ENCODE measurements around the gene GALNT16.
"Not testable (repeated sequence)": the region's sequence is repeated elsewhere in the genome, so short reads cannot be mapped to it uniquely, and the experiment has no call there.

The GALNT16 gene

DNA sequence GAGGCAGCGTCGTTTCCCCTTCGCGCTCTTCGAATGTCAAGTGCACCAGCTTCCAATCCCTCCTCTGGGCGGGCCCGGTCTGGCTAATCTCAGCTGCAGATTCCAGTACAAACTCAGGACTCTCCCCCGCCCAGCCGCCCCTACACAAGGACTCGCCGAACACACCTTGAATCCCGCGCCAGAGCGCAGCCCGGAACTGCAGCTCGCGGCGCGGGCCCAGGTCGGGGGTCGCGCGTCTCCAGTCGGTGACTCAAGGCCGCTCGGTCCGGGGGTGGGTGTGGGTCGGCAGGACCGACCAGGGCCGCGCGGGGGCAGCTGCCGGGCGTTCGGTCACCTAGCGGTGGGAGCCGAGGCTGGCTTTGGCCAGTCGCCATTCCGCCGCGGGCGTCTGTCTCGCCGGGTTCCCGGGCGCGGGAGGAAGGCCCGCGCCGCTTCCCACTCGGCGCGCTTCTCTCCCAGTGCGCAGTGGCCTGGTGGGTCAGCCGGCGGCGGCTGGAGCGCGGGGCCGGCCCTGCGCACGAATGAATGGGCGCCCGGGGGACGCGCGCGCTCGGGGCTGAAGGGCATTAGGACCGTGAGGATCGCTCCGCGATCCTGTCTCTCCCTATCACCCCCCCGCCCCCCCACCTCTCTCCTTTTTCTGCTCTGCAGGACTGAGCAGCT, at the start of gene GALNT16:
Gene GALNT16 (plus strand): TSS at position 632 of the 663 bp plus-strand sequence. CDS start 133 bp downstream, outside the sequence.
- peak in 1 of 2 experiments; percentile 55 for DNase-seq

DNA sequence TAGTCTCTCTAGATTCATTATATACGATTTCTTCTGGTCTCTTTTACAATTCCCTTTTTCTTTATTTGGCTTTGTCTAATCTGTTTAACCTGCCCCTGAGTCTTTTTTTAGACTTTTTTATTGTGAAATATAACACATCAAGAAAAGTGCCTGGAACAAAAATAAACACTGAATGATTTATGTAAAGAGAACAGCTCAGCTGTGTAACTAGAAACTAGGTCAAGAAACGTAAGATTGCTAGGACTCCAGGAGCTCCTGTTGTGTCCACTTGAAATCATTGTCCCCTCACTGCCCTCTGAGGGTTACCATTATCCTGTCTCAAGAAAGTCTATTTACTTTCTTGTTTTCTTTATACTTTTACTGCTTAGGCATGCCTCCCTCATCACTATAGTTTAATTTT, 45.6 kb upstream of the GALNT16 start:
- no peak for DNase-seq

DNA sequence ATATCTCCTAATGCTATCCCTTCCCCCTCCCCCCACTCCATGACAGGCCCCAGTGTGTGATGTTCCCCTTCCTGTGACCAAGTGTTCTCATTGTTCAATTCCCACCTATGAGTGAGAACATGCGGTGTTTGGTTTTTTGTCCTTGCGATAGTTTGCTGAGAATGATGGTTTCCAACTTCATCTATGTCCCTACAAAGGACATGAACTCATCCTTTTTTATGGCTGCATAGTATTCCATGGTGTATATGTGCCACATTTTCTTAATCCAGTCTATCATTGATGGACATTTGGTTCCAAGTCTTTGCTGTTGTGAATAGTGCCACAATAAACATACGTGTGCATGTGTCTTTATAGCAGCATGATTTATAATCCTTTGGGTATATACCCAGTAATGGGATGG, 42.3 kb upstream of the GALNT16 start:
- not testable (repeated sequence) for DNase-seq

DNA sequence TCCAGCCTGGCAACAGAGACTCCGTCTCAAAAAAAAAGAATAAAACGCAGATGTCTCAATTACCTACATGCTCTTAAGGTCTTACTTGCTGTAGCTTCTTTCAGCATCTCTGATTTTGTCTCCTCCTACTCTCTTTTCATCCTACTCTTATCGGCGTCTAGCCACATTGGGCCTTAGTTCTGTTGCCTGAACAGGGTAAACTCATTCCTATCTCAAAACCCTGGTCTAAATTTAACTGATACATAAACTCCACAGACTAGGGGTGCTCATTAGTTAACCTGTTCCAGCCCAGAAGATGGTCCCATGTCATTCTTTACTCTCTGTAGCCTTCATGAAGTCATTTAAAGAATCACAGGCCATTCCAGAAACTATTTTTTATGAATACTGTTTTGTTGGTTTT, 35.0 kb upstream of the GALNT16 start:
- no peak for DNase-seq

DNA sequence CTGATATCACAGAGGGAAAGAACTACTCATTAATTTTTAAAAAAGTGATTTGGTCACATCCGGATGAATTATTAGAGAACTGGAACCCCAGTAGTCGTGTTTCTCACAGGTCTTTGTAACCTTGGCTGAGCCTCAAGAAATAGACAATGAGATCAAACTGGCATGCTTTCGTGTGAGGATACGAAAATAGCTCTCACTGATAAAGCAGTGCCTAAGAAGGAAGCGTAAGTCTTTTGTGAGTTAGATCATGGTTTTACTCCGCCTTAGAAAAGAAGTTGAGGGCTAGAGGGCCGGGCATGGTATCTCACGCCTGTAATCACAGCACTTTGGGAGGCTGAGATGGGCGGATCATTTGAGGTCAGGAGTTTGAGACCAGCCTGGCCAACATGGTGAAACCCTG, 33.8 kb upstream of the GALNT16 start:
- no peak for DNase-seq

DNA sequence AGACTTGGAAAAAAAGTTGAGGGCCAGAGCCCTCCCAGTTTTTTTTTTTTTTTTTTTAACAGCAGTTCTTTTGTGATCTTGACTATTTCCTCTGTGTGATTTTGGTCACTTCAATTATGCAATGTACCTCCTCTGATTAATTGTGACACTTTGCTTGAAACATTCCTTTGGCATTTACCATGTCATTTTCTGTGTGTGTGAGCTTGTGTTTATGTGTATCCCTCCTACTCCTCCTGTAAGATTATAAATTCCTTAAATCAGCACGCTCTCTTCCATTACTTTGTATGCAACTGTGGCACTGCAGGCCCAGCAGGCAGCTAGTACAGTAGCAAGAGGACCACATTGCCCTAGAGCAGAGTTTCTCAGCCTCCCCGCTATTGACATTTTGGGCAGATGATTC, 33.2 kb upstream of the GALNT16 start:
- DNase-seq, result no peak

DNA sequence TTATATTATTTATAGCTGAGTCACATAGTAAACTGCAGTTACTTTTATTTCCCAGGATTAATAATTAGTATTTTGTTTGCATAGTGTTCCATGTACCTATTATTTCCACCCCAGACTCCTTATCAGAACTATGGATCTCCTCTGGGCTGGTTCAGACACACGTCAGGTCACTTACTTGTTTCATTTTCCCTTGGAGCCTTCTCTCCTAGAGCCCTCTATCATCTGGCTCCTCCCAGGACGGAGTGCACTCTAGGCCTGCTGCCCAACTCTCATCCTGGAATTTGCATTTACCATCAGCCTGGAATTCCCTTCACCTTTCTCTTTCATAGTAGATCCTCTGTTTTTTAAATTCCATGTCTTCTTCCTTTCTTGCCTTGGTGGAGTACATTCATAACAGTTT, 28.5 kb upstream of the GALNT16 start:
- no peak for DNase-seq

DNA sequence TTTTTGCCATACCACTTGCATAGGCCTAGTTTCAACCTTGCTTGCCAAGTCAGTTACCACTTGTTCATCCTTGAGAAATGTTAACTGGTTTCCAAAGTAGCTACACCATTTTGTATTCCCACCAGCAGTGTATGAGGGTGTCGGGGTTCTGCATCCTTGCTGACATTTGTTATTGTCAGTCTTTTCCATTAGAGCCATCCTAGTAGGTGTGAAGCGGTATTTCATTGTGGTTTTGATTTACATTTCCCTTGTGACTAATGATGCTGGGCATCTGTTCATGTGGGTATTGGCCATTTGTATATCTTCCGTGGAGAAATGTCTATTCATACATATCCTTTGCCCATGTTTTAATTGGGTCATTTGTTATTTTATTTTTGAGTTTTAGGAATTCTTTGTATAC, 27.6 kb upstream of the GALNT16 start:
- DNase-seq, result no peak

DNA sequence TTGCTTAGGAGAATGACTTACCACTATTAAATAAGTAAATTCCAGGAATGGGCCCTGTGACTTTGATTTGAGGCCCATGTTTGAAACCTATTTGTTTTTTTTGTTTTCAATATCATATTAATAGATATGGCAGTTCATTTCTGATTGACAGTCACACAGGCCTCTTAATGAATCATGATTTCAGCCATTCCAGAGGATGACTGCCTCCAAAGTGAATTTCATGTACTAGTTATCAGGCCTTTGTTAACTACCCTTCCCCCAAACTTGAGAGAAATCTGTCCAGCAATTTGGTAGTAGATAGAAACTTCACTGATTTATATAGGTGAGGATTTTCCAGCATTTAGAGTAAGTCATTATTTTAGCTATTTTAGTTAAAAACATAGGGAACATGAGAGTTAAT, 25.9 kb upstream of the GALNT16 start:
- DNase-seq, result no peak

DNA sequence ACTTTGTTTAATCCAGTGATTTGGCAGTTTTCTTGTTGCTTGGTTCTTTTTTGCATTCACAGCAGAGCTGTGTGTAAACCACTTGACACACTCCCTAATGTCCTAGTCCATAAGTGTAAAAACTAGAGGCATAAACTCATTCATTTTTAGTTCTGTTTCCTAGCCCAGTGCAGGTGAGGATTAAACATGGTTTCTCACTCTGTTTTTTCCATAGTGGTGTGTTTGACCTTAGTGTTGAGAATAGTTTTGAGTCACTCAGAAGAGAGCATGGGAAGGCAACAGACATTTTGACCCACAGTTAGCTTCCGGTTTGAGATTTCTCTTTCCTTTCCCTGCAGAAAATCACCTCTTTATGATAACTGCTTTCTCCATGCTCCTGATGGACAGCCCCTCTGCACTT, 24.2 kb upstream of the GALNT16 start:
- DNase-seq, result no peak

DNA sequence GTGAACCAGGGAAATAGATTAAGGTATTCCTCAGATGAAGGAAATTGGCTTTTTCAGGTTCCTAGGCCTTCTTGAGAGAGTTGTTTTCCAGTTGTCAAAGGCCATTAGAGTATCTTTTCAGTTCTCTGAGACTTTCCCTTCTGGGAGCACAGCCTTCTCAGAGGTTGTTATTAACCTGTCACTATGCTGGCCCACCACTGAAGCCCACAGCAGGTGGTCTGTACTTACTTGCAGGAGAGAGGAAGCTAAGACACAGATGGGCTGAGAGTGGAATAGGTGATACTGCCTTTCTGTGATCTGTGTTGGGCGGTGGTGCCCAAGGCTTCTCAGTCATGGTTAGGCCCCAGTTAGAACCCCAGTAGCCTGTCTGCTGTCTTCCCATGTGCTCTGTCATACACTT, 22.8 kb upstream of the GALNT16 start:
- no peak for DNase-seq

DNA sequence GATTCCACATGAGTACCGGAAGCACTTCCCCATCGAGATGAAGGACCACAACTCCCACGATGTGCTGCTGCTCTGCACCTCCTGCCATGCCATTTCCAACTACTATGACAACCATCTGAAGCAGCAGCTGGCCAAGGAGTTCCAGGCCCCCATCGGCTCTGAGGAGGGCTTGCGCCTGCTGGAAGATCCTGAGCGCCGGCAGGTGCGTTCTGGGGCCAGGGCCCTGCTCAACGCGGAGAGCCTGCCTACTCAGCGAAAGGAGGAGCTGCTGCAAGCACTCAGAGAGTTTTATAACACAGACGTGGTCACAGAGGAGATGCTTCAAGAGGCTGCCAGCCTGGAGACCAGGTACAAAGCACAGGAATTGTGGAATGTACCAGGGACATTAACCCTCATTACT, 22.4 kb upstream of the GALNT16 start:
- no peak for DNase-seq

DNA sequence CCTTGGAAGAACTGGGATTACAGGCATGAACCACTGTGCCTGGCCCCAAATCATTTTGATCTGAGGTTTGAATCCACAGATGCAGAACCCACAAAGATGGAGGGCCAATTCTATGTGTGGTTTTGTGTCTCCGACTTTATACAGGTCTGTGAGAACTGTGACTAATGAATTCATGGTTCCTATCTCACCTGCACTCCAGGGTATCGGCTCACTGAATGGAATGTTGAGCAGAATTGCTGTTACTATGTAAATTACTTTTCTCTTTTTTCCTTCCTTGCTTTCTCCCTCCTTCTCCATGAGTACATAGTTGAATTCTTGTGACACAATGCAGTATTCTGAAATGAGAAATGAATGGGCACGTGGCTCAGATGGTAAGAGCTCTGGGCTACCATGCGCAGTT, 21.1 kb upstream of the GALNT16 start:
- no peak for DNase-seq

DNA sequence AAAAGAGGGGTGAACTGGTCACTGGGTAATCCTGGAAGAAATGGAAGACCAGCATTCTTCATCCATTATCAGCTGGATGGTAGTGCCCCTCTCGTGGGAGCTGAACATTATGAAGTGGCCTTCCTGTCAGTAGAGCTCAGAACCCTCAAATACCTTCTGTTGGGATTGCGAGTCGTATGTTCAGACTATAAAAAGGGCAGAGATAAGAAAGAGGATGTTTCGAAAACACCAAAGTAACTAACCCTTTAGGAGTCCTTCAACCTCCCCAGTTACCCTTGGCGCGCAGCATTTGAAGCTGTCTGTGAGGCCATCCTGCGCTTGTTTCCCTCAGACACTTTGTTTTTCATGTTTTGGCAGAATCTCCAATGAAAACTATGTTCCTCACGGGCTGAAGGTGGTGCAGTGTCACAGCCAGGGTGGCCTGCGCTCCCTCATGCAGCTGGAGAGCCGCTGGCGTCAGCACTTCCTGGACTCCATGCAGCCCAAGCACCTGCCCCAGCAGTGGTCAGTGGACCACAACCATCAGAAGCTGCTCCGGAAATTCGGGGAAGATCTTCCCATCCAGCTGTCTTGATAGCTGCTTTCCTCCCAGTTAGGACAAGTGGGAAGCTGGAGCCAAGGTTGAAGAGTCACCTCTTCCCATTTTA, 19.3 kb upstream of the GALNT16 start:
- no peak for DNase-seq

DNA sequence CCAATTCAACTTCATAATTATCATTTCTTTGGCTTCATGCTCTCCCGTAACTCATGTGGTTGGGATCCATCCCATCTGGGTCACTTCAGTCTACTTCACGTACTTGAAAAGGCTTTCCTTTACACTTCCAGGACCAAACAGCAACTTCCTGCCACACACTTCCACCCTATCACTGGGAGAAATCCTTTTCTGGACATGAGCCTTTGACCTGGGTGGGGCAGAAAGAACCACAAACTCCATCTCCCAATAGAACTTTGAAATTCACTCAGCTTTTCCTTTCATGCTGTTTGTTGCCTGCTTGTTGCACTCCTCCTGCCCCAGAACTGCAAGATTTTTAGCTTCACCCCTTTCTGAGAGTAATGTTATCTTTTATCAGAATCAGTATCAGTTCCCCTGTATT, 18.4 kb upstream of the GALNT16 start:
- DNase-seq, result no peak

DNA sequence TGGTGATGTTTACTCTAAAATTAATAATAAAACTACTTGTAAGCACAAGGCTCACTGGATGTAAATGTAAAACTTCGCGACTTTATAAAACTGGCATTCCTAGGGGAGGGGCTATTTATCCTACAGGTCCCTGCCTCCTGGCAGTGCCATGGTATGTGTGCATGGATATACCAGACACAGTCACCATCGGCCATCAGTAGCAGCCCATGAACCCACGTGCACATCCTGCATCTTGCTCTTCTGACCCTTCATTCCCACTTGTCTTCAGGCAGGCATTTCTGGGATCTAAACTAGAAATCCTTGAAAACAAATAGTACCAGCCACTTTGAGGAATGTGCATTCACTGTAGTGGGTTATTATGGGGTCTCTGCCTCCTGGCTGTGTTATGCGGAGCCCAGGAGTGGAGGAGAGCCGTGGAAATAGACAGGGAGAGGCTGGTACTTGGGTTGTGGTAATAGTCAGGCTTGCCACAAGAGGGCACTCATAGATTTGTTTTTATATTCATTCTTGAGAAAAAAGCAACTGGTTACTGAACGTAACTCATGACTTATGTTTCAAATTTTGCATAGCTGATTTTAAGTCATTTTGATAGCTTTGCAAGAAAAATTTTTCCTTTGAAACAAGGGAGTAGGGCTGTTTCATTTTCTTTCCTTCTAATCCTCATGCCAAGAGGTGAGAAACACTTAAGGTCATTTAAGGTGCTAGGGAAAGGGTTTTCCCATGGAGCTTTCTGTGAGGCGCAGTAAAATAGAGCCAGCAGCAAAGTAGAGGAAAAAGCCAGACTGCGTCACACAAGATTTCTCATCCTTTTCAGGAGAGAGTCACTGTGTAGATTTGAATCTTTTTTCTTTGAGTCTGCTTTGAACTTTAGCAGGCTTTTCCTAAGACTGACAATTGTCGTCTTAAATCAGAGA, 17.4 kb upstream of the GALNT16 start:
- peak; percentile 39 to 72 for DNase-seq

DNA sequence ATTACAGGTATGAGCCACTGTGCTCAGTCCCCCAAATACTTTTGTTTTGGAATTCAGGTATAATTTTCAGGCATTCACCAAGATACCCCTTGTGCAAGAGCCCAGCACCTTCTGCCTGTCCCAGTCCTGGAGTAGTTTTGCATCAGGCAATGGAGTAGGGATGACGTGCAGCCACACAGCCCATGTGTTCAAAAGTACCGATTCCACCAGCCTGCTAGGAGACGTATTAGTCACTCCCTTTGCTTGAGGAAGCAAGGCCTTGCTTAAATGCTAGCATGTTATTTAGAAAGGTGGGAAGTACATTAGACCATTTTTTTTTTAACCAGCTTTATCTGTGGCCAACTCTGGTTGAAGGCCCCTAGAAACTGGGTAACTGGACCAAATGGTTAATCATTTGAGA, 15.0 kb upstream of the GALNT16 start:
- DNase-seq, result no peak

DNA sequence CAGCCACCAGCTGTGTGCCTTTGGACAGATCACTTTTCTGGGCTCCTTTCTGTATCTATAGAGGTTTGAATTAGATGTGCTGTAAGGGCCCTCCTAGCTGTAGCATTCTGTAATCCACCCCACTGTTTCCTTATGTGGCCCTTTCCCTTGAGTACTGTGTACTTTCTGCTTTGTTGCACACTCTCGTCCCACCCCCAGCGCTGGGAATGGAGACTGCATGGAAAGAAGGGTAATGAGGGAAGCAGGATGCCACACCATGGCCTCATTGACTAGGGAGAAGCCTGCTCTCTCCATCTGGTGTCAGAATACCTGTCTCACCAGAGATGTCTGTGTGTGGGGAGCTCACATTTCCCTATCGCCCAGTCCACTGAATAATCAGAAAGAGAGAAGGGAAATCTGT, 13.6 kb upstream of the GALNT16 start:
- DNase-seq, result no peak

DNA sequence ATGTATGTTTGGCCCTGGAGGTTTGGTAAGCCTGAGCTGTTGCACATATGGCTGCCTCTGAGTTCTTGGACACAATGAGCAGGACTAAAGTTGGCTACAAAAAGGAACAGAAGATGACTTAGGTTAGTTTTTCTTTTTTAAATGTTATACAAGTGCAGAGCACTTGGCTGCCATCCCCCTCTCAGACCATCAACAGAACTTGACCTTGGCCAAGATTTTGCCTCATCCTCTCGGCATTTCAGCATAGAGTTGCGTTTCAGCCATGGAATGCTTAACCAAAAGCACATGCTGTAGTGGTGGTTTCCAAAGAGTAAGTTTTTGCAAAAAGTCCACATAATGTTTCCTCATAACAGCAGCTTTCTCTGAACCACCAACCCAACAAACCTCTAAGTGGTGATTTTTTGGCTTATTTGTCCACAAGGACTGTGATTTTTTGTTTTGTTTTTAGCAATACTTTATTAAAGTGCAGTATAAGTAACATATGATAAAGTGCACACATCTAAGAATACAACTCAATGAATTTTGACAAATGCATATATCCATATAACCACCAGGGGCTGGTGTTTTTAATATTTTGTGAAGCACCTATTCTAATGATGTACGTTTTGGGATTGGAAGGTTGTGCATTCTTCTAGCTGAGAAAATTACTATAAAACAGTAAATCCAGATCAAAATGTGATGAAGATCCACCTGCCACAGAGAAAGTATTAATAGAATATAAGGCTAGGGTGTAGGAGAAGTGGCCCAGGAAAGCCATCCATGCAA, 12.1 kb upstream of the GALNT16 start:
- DNase-seq, result peak in 1 of 2 experiments; percentile 45

DNA sequence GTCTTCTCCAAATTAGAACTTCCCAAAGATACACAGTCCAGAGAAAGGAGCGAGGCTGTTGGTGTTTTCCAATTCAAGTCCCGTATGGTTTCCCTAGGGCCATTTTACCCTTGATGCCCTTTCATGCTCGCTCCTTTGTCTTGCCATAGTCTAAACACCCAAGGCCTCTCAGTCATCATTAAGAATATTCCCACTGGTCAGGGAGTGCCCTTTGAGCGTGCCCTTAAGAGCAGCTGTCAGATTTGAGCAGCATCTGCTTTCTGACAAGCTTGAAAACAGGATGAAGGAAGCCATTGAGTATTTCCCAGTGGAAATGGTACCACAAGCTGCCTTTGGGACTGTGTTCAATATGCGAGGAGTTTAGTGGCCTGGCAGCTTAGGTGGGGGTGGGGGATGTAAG, 10.4 kb upstream of the GALNT16 start:
- no peak for DNase-seq

DNA sequence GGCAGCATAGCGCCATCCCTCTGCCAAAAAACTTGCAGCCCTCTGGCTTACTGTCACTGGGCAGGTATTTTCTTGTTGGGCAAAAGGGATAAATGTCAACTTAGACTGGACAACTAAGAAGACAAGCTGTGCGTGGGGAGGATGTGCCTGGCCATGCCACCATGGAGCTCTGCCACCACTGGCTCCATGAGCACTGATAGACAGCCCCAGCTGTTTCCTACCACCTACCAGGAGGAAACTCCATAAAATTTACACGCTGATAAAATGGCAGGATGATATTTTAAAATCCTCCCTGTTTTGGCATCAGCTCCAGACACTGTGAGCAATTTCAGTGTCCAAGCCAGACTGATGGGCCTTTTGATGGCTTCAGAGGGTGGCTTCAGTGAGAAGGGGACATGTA, 7.1 kb upstream of the GALNT16 start:
- DNase-seq, result no peak

DNA sequence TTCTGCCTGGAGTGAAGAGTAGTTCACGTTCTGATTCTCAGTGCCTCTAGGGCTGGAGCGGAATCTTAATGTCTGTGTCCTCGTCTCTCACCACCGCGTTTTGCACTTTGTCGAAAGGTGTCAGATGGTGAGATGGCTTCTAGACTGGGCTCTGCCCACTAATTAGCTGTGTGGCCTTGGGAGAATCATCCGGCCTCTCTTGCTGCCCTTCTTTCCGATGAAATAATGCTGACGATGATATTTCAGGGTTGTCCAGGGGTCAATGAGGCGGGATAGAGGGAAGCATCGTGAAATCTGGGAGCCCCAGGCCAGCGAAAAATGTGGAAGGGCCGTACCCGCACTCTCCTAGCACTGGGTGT, 811 bp upstream of the GALNT16 start:
- no peak for DNase-seq

DNA sequence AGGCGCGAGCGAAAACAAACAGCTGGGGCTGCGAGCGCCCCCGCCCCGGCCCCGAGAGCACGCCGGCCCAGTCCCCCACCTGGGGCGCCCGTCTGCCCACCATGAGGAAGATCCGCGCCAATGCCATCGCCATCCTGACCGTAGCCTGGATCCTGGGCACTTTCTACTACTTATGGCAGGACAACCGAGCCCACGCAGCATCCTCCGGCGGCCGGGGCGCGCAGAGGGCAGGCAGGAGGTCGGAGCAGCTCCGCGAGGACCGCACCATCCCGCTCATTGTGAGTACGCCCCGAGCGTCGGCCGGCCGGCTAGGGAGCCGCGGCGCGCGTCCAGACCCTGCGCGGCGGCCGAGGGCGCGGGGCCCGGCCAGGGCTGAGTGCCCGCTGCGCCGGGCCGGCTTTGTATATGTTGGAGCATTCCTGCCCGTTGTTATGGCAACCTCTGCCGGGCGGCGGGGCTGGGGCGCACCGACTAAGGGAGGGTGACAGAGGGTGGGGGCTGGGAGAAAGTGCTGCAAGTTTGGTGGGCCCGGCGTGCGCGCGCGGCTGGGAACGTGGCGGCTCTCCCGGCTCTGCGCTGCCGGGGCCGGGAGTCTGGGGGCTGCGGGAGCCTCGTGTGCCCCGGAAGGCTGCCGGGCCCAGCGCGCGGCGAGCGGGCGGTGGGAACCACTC, 367 bp downstream of the GALNT16 start:
- peak in 1 of 2 experiments; percentile 38 for DNase-seq

Data from NCI-H446 (cell line).